ENCODE results near the gene KIF12.

KIF12 gene

DNA sequence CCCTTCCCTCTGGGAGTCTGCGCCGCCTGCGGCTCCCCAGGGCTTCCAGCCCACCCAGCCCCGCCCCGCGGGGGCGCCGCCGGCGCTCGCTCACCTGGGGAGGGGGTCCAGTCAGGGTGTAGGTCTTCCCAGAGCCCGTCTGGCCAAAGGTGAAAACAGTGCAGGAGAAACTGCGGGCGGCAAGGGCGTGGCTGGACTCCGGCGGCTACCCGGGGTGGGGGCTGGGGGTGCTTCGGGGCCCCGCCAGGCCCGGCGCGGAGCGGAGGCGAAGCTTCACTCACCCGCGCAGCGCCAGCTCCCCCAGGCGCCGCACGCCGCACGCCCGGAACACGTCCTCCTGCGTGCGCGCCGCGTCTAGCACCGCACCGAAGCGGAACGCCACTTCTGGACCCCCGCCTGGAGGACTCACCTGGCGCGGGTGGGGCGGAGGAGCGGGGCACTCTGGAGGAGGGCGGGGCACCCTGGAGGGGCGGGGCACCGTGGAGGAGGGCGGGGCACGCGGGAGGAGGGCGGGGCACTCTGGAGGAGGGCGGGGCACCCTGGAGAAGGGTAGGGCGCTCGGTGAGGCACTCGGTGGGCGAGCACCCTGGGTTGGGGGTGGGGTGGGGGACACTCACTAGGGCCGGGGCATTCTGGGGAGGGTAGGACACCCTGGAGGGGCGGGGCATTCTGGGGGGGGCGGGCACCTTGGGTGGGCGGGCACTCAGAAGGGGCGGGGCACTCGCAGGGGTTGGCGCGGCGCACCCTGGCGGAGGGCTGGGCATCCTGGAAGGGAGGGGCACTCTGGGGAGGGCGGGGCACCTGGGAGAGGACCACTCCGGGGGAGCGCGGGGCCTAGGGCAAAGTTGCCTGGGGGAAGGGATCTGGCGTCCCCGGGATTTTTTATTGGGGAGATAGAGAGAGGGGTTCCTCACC is 814 bp downstream of the KIF12 start:
- Mint-ChIP-seq H3K4me1 (ENCODE audit: low read depth) (no peaks in the 10 kb centered on the region), H3K36me3 (ENCODE audit: low read depth) (no peaks in the 10 kb centered on the region), H3K27me3 (ENCODE audit: low read depth) (peaks cover 33% of the 10 kb centered on the region), H3K27ac (no peak overlapping the region), H3K9me3 (no peaks in the 10 kb centered on the region), H3K4me3 (no peak overlapping the region)

DNA sequence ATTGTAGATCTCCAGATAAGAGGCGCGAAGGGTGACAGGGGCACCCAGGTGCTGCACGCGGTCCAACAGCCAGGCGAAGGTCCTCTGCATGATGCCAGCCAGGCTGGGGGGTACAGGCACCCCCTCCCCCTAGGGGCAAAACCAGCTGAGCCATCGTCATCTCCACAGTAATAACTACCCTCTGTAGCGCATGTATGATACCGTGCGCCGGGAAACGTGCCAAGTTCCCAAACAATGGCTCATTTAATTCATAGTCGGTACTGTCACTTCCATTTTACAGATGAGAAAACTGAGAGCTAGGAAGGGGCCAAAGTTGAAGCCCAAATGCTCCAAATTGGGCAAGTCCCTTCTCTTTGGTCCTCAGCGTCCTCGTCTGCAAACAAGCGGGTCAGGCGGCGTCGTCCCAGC is 1.5 kb downstream of the KIF12 start:
- no peaks in the 10 kb centered on the region for H3K36me3 Mint-ChIP-seq (ENCODE audit: low read depth)
- no peak overlapping the region for H3K4me3 Mint-ChIP-seq
- H3K27me3 Mint-ChIP-seq (ENCODE audit: low read depth) = peaks cover 33% of the 10 kb centered on the region
- H3K4me1 Mint-ChIP-seq (ENCODE audit: low read depth) = no peaks in the 10 kb centered on the region
- H3K27ac Mint-ChIP-seq = no peak overlapping the region
- H3K9me3 Mint-ChIP-seq = no peaks in the 10 kb centered on the region

DNA sequence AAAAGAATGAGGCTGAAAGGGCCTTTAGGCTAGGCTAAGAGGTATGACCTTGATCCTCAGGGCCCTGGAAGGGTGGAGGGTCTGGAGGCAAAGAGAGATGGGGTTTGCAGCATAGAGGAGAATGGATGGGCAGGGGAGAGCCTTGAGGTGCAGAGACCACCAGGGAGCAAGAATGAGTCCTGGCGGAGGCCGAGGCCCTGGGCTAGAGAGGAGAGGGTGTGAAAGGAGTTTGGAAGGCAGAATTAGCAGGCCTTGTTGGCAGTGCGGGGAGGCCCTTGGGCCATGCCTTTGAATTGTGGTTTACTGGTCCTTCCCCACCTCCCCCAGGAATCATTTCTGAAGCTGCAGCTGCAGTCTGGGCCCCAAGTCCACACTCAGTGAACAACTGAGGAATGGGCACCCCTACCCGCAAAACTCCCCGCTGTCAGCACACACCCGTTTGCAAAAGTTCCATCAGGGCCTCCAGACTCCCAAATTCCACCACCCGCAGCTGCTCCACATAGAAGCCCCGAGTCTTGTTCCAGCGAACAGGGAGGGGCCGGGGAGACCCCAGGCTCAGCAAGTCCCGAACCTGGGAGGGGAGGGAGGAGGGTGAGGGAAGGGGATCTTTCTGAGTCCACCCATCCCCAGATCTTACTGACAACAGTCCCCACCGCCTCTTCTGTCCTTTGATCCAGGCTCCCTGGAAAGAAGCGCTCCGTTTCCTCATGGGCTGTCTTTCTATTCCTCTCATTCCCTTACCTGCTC is 2.1 kb downstream of the KIF12 start:
- Mint-ChIP-seq H3K9me3 (no peaks in the 10 kb centered on the region), H3K4me3 (no peak overlapping the region), H3K4me1 (ENCODE audit: low read depth) (no peaks in the 10 kb centered on the region), H3K27me3 (ENCODE audit: low read depth) (peaks cover 33% of the 10 kb centered on the region), H3K27ac (no peak overlapping the region), H3K36me3 (ENCODE audit: low read depth) (no peaks in the 10 kb centered on the region)

DNA sequence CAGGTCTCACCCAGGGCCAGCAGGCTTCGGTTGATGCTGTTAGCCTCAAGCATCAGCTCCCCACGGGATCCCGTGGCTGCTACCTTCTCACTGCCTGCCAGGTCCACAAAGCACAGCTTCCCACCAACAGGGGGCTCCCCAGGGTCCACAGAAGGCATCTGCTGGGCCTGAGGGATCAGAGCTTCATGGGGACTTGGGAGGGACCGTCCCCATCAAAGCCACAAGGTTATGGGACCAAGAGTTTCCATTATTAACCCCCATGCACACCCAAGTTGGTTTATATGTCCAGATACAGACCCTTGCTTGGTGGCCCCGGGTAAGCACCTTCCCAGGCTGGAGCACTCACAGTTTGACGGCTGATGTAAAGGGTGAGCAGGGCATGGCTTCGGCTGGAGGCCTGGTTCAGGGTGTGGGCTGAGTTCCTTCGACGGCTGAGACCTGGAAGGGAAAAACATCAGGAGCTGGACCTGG is 3.0 kb downstream of the KIF12 start:
- Mint-ChIP-seq H3K4me3 (peak overlapping the region; percentile 11), H3K4me1 (ENCODE audit: low read depth) (no peaks in the 10 kb centered on the region), H3K36me3 (ENCODE audit: low read depth) (no peaks in the 10 kb centered on the region), H3K27ac (no peak overlapping the region), H3K27me3 (ENCODE audit: low read depth) (peaks cover 29% of the 10 kb centered on the region), H3K9me3 (no peaks in the 10 kb centered on the region)

DNA sequence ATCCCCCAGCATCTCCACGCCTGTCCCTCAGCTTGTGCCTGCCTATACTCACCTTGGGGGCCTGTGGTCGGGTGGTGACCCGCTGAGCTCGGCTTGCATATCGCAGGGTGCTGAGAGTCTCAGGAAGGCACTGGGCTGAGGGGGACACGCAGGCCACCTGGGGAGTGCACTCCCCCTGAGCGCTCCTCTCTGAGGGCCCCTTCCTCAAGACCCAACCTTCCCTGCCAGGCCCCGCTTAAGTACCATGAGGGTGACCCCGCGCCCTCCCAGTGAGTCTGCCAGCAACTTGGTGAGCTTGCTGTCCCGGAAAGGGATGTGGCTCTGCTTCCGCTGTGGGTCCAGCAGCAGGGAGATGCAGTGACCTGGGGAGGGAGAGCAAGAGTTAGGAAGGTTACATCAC is 4.1 kb downstream of the KIF12 start:
- H3K27me3 Mint-ChIP-seq (ENCODE audit: low read depth) = peaks cover 28% of the 10 kb centered on the region
- no peak overlapping the region for H3K4me3 Mint-ChIP-seq
- no peaks in the 10 kb centered on the region for H3K36me3 Mint-ChIP-seq (ENCODE audit: low read depth)
- no peaks in the 10 kb centered on the region for H3K9me3 Mint-ChIP-seq
- H3K27ac Mint-ChIP-seq = no peak overlapping the region
- H3K4me1 Mint-ChIP-seq (ENCODE audit: low read depth) = no peaks in the 10 kb centered on the region

DNA sequence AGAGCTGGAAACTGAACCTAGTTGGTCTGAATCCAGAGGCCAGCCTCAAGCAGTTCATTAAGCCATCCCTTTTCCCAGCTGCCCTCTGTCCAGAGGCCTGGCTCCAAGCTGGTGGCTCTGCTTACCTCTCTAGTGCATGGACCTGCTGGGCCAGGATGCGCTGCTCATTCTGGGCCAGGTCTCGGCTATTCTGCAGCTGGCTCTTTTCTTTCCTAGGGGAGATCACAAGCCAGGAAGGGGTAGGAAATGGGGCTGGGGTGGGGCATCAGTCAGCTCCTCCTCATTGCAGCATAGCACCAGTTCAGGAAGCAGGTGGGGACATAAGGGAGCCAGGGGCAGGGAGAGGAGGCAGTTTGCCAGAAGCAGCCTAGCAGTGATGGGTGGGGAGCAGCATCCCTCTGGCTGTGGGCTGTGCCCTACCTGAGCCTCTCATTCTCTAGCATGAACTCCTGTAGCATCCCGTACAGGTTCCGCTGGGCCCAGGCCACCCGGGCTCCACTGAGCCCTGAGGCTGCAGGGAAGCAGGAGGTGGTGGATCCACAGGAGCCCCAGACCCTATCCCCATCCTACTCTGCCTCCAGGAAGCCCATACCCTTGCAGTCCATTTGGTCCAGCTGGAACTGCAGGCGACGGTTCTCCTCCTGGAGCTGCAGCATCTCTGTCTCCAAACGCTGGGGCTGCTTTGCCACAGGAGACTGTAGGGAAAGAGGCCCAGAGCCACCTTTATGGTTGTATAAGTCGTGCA is 5.2 kb downstream of the KIF12 start:
- no peak overlapping the region for H3K27ac Mint-ChIP-seq
- peaks cover 19% of the 10 kb centered on the region for H3K27me3 Mint-ChIP-seq (ENCODE audit: low read depth)
- no peaks in the 10 kb centered on the region for H3K9me3 Mint-ChIP-seq
- no peaks in the 10 kb centered on the region for H3K36me3 Mint-ChIP-seq (ENCODE audit: low read depth)
- H3K4me1 Mint-ChIP-seq (ENCODE audit: low read depth) = no peaks in the 10 kb centered on the region
- no peak overlapping the region for H3K4me3 Mint-ChIP-seq

DNA sequence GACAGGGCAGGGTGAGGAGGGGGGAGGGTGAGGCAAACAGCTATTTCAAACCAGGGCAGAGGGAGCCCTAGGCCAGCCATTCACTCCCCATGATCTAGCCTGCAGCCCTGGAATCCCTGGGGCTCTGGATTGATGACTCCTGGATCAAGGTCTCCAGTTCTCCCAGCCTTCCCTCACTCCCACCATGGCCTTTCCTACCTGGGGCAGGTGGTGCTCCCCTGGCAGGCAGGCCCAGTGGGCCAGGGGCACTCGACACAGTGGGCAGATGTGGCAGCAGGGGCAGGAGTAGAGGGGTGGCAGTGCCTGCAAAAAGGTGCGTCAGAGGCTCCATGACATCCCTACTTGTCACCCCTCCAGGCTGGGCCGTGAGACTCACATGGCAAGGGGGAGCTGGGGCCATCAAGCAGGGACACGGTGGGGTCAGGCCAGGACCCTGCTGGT is 6.0 kb downstream of the KIF12 start:
- H3K27me3 Mint-ChIP-seq (ENCODE audit: low read depth) = peaks cover 18% of the 10 kb centered on the region
- no peaks in the 10 kb centered on the region for H3K4me1 Mint-ChIP-seq (ENCODE audit: low read depth)
- H3K27ac Mint-ChIP-seq = no peak overlapping the region
- H3K9me3 Mint-ChIP-seq = no peaks in the 10 kb centered on the region
- no peaks in the 10 kb centered on the region for H3K36me3 Mint-ChIP-seq (ENCODE audit: low read depth)
- H3K4me3 Mint-ChIP-seq = no peak overlapping the region

DNA sequence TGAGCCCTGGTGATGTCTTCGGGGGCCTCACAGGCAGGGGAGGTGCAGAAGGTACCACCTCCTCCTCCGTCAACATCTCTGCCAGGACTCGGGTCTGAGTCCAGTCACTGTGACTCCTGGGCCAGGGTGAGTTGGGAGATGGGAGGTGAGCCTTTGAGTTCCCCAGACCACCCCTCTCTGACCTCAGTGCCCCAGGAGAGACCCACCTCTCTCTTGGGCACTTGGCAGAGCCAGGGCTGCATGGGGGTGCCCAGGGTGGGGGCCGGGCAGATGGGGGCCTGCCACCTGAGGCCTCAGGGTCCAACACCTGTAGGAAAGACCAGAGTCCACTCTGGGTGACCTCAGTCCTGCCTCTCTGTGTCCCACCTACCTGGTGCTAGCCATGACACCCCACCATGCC is 6.8 kb downstream of the KIF12 start:
- H3K9me3 Mint-ChIP-seq = no peaks in the 10 kb centered on the region
- H3K4me3 Mint-ChIP-seq = no peak overlapping the region
- H3K27ac Mint-ChIP-seq = no peak overlapping the region
- H3K27me3 Mint-ChIP-seq (ENCODE audit: low read depth) = peaks cover 13% of the 10 kb centered on the region
- no peaks in the 10 kb centered on the region for H3K36me3 Mint-ChIP-seq (ENCODE audit: low read depth)
- no peaks in the 10 kb centered on the region for H3K4me1 Mint-ChIP-seq (ENCODE audit: low read depth)

DNA sequence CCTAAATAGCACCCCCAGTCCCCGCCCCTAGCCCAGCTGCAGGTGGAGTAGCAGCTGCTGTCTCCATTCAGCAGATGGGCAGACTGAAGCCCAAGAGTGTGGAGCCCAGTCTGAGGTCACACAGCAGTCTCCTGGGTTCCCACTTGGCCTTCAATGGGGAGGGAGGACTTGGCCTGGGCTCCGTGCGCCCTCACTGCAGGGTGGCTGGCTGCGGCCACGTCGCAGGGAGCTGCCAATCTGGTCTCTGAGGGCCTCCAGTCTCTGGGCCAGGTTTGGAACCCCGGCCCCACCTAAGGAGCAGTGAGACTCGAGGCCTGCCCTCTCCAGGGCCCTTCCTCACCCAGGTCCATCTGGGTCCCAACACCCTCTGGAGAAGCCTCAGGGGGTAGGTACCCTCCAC is 7.4 kb downstream of the KIF12 start:
- Mint-ChIP-seq H3K36me3 (ENCODE audit: low read depth) (no peaks in the 10 kb centered on the region), H3K27ac (no peak overlapping the region), H3K27me3 (ENCODE audit: low read depth) (peaks cover 7% of the 10 kb centered on the region), H3K4me1 (ENCODE audit: low read depth) (no peaks in the 10 kb centered on the region), H3K4me3 (no peak overlapping the region), H3K9me3 (no peaks in the 10 kb centered on the region)

DNA sequence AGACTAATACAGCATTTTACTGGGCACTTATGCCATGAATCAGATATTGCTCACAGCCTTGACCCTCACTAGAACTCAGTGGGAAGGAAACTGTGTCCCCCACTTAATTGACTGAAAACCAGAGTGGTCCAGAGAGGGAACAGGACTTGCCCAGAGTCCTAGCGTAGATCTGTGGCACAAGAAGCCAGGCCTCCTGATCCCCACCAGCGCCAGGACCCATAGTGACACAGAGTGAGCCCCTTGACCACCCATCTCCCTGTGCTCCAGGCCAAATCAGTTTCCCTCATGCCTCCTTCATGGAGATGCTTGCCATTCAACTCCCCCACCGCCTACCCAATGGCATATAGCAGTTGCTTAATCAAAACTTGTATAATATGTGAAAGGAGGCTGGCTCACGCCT is 8.3 kb downstream of the KIF12 start:
- Mint-ChIP-seq H3K27ac (no peak overlapping the region), H3K36me3 (ENCODE audit: low read depth) (no peaks in the 10 kb centered on the region), H3K27me3 (ENCODE audit: low read depth) (no peaks in the 10 kb centered on the region), H3K4me1 (ENCODE audit: low read depth) (no peaks in the 10 kb centered on the region), H3K4me3 (no peak overlapping the region), H3K9me3 (no peaks in the 10 kb centered on the region)

DNA sequence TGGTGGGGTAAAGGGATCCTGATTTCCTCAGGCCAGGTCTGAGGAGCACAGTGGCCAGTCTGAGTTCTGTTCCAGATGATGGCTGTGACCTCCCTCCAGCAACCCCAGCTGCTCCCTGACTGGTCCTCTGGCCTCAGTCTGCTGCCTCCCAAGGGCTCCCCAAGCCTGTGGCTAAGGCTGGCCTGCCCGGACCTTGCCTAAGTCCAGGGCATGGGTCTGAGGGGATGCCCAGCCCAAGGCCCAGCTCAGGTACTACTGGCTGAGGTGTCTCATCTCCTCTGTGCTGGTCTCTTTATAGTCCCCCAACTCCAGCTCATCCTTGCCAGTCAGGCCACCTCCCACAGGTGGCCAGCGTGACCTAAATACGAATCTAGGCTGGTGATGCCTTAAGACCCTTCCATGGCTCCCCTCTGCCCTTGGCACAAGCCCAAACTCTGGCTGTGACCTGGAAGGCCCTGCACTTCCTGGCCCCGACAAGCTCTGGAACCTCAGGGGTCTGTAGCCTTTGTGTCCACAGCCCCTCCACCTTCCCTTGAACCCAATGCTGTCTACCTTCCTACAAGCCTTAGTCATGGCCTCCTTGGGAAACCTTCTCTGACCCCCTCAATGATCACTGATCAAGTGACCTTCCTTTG is 9.8 kb downstream of the KIF12 start:
- Mint-ChIP-seq H3K36me3 (ENCODE audit: low read depth) (no peaks in the 10 kb centered on the region), H3K27ac (no peak overlapping the region), H3K27me3 (ENCODE audit: low read depth) (no peaks in the 10 kb centered on the region), H3K4me1 (ENCODE audit: low read depth) (no peaks in the 10 kb centered on the region), H3K4me3 (no peak overlapping the region), H3K9me3 (no peaks in the 10 kb centered on the region)

DNA sequence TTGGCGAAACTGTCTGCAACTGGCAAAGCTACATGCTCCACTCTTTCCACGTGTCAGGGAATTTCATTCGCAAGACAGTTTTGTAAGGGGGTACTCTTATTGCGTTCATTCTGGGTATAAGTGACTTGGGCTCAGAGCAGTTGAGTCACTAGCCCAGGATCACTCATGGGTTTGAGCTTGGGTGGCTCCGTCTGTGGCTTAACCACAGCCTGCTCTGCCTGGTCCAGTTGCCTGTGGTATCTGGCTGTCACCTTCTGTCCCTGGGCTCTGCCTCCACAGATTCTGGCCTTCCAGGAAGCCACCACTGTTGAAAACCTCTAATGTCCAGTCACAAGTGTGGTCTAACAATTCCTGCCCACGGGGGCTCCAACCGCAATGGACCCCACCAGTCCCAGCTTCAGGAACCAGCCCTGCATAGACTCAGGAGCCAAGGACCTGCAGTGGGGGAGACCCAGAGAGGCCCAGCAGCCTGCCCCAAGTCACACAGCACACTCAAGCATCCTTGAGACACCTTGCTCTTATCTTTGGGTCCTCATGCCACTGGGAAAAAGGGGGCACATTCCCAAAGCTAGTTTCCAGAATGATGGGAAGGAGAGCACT is 10.4 kb downstream of the KIF12 start:
- H3K9me3 Mint-ChIP-seq = no peaks in the 10 kb centered on the region
- no peaks in the 10 kb centered on the region for H3K36me3 Mint-ChIP-seq (ENCODE audit: low read depth)
- no peaks in the 10 kb centered on the region for H3K27me3 Mint-ChIP-seq (ENCODE audit: low read depth)
- H3K4me3 Mint-ChIP-seq = no peak overlapping the region
- no peak overlapping the region for H3K27ac Mint-ChIP-seq
- H3K4me1 Mint-ChIP-seq (ENCODE audit: low read depth) = no peaks in the 10 kb centered on the region

DNA sequence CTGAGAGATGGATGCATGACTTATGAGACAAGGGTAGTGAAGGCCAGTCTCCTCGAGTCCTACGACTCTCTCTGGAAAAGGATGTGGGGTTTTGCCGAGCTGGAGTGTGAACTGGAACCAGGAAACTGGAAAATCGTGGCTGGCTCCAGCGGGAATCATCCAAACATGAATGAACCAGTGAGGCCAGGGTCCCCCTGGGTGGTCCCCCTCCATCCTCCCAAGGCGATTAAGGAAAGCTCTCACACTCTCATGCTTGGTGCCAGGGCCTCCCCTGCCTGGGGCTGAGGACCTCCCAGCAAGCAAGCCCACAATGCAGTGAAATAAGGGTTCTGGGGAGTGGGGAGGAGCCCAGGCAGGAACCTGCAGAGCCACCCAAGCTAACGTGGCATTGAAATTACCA is 11.4 kb downstream of the KIF12 start:
- H3K4me3 Mint-ChIP-seq = no peak overlapping the region

DNA sequence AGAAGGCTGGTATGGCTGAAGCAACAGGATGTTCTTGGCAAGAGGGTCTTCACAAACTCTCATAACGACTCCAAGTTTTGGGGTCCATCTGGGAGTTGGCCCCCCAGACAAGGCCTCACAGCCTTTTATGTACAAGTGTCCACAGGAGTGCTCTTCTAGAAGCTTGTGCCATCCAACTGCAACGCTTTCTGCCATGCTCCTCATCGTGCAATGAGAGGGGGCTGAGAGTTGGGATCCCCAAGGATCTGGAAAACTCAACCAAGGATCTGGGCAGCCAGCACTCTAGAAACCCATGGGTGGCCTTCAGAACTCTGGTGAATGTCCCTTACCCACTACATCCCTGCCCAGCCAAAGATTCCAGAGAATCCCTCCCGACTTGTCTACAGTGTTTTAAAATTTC is 12.5 kb downstream of the KIF12 start:
- no peak overlapping the region for H3K27ac Mint-ChIP-seq
- no peaks in the 10 kb centered on the region for H3K36me3 Mint-ChIP-seq (ENCODE audit: low read depth)
- H3K4me3 Mint-ChIP-seq = no peak overlapping the region
- no peaks in the 10 kb centered on the region for H3K27me3 Mint-ChIP-seq (ENCODE audit: low read depth)
- peaks cover 1% of the 10 kb centered on the region for H3K4me1 Mint-ChIP-seq (ENCODE audit: low read depth)
- no peaks in the 10 kb centered on the region for H3K9me3 Mint-ChIP-seq

More for the DNA sequence above, 11.4 kb downstream of the KIF12 start:
- H3K36me3 Mint-ChIP-seq (ENCODE audit: low read depth) = no peaks in the 10 kb centered on the region
- no peaks in the 10 kb centered on the region for H3K4me1 Mint-ChIP-seq (ENCODE audit: low read depth)
- no peaks in the 10 kb centered on the region for H3K9me3 Mint-ChIP-seq
- no peak overlapping the region for H3K27ac Mint-ChIP-seq
- no peaks in the 10 kb centered on the region for H3K27me3 Mint-ChIP-seq (ENCODE audit: low read depth)

All from T-helper 1 cell treated with Interleukin-12 subunit alpha and Interleukin-12 subunit beta and Interleukin-4 antibody, amounts not matched to agents 30 μg/mL and 1 μg/mL, for 36 hours (primary cell).